K562 (cell line): Measurements from ENCODE around the gene JMJD1C. TPM values are rescaled to one million over a fixed set of nuclear protein-coding genes. Genes with fewer than 3 reads are reported as not detected.

ENCODE experiments used
- CBFB ChIP-seq: sonication (generic); formaldehyde crosslinking; IDR thresholded peaks from 2 replicates; pipeline ENCODE4 v1.4.0; 2020; ENCODE audit warnings: mild to moderate bottlenecking, missing genetic modification reagents
- CHD2 ChIP-seq: IDR thresholded peaks from 2 replicates; pipeline ENCODE4 v1.6.1; 2011; ENCODE audit warnings: low read depth, low read length
- EP300 ChIP-seq: IDR thresholded peaks from 2 replicates; pipeline ENCODE4 v1.6.1; 2012; ENCODE audit warnings: low read length, improper control_type of control experiment
- GATAD2A ChIP-seq: fragments of 450-650 bp; IDR thresholded peaks from 2 replicates; pipeline ENCODE4 v1.6.1; 2017
- HINFP ChIP-seq: fragments of 450-650 bp; conservative IDR thresholded peaks from 2 replicates; pipeline ENCODE4 v1.6.1; 2016; ENCODE audit warnings: missing genetic modification characterization, low read depth, mild to moderate bottlenecking, control low read depth, missing compliant biosample characterization
- HNRNPK ChIP-seq: fragments of 200-400 bp; formaldehyde crosslinking; IDR thresholded peaks from one replicate; pipeline ENCODE4 v1.6.1; 2018; ENCODE audit warnings: mild to moderate bottlenecking, low read depth, low read length; ENCODE audit not compliant: poor library complexity, severe bottlenecking
- MLX ChIP-seq, 2 experiments: fragments of 450-650 bp in 1 of 2; sonication (generic) in 1 of 2; formaldehyde crosslinking; conservative IDR thresholded peaks; 2 replicates each; pipeline versions ENCODE4 v1.4.0 to v1.8.1; 2020 to 2022; ENCODE audit warnings: mild to moderate bottlenecking in 1 of 2, missing genetic modification reagents in 1 of 2
- MYC ChIP-seq, 2 experiments: fragments of 250-450 bp in 1 of 2; sonication (Bioruptor Pico) in 1 of 2; IDR thresholded peaks; 2 replicates each; pipeline versions ENCODE4 v1.5.1 to v1.6.1; 2012 to 2021; ENCODE audit warnings: low read depth in 2 of 2, borderline replicate concordance in 1 of 2, improper control_type of control experiment in 1 of 2, low read length in 1 of 2, mild to moderate bottlenecking in 1 of 2, moderate library complexity in 1 of 2
- NR4A1 ChIP-seq, 2 experiments: fragments of 250-450 bp in 1 of 2; fragments of 450-650 bp in 1 of 2; sonication (Bioruptor Pico) in 1 of 2; IDR thresholded peaks; 2 replicates each; pipeline versions ENCODE4 v1.4.0 to v1.6.1; 2016 to 2020; ENCODE audit warnings: mild to moderate bottlenecking in 2 of 2, missing compliant biosample characterization in 1 of 2, missing genetic modification characterization in 1 of 2, moderate library complexity in 1 of 2
- PBX2 ChIP-seq, 2 experiments: IDR thresholded peaks in 1 of 2; conservative IDR thresholded peaks in 1 of 2; 2 replicates each; pipeline ENCODE4 v1.6.1; 2016; ENCODE audit warnings: low read depth in 2 of 2, mild to moderate bottlenecking in 1 of 2, missing compliant biosample characterization in 1 of 2, missing genetic modification characterization in 1 of 2, moderate library complexity in 1 of 2
- PKNOX1 ChIP-seq: fragments of 450-650 bp; IDR thresholded peaks from 2 replicates; pipeline ENCODE4 v1.6.1; 2016
- POLR2A ChIP-seq: fragments of 450-650 bp; conservative IDR thresholded peaks from 2 replicates; pipeline ENCODE4 v1.6.1; 2016
- RAD51 ChIP-seq: fragments of 450-650 bp; IDR thresholded peaks from 2 replicates; pipeline ENCODE4 v1.7.1; 2016; ENCODE audit warnings: low read depth, mild to moderate bottlenecking, borderline replicate concordance
- RCOR1 ChIP-seq, 2 experiments: IDR thresholded peaks; 2 replicates each; pipeline ENCODE4 v1.6.1; 2012; ENCODE audit warnings: low read depth in 2 of 2, low read length in 2 of 2, borderline replicate concordance in 1 of 2, improper control_type of control experiment in 1 of 2
- STAT5A ChIP-seq: IDR thresholded peaks from 2 replicates; pipeline ENCODE4 v1.6.1; 2012; ENCODE audit warnings: low read length, inconsistent platforms, borderline replicate concordance
- ZBTB9 ChIP-seq: fragments of 450-650 bp; formaldehyde crosslinking; IDR thresholded peaks from 2 replicates; pipeline ENCODE4 v1.4.0; 2020; ENCODE audit warnings: mild to moderate bottlenecking, moderate library complexity
- ZNF3 ChIP-seq: fragments of 250-450 bp; sonication (Bioruptor Pico); IDR thresholded peaks from 2 replicates; pipeline ENCODE4 v1.5.0; 2021; ENCODE audit warnings: mild to moderate bottlenecking, moderate library complexity
- ZNF785 ChIP-seq: fragments of 250-450 bp; sonication (Bioruptor Pico); IDR thresholded peaks from 2 replicates; pipeline ENCODE4 v1.4.0; 2020; ENCODE audit warnings: mild to moderate bottlenecking
- ZZZ3 ChIP-seq: fragments of 450-650 bp; IDR thresholded peaks from 2 replicates; pipeline ENCODE4 v1.6.1; 2016; ENCODE audit warnings: antibody characterized with exemption, mild to moderate bottlenecking, moderate library complexity
- polyA plus RNA-seq, 8 experiments: library from polyadenylated mRNA; depleted of rRNA in 4 of 8; stranded (reverse) in 5 of 8; unstranded in 3 of 8; fragments of >200 nt; fragmentation: Nextera tagmentation in 2 of 8; fragmentation: Illumina TruSeq in 1 of 8; extraction: Ambion mirVana in 2 of 8; extraction: Trizol in 1 of 8; gene quantifications; 2 replicates each; pipeline versions ENCODE4 v1.2.1 to v1.2.3, GENCODE V29; 2011 to 2014; ENCODE audit warnings: inconsistent platforms in 1 of 8, missing spikeins in 1 of 8
- total RNA-seq, 7 experiments: library from RNA; depleted of rRNA in 6 of 7; stranded (reverse); fragments of >200 nt in 6 of 7; fragmentation: Illumina TruSeq in 2 of 7; extraction: Trizol in 2 of 7; gene quantifications; 2 replicates each; pipeline versions ENCODE4 v1.2.1 to v1.2.3, GENCODE V29; 2011 to 2021; ENCODE audit warnings: low replicate concordance in 1 of 7

Gene JMJD1C
- total and polyA plus RNA-seq, 9 of the 15 experiments (the other 6 are each of a cell fraction or from before 2014, with no cell fraction given): 25.3 to 68.0 (median 47.2) TPM

- no peak for TF ChIP-seq CHD2
- TF ChIP-seq RCOR1 (IDR thresholded peaks at IDR 0.05; ENCODE audit: borderline replicate concordance in 1 of 2, low read depth in 2 of 2, low read length in 2 of 2): no peak
- no peak for TF ChIP-seq ZNF3 (CRISPR knock-in tag)
- TF ChIP-seq HNRNPK: no peak
- no peak for TF ChIP-seq ZBTB9 (CRISPR knock-in tag)
- TF ChIP-seq ZNF785 (CRISPR knock-in tag): no peak
- TF ChIP-seq PBX2 (CRISPR knock-in tag; IDR thresholded peaks at IDR 0.05; ENCODE audit: low read depth): no peak
- TF ChIP-seq PBX2 (tag; conservative IDR thresholded peaks at IDR 0.05; ENCODE audit: low read depth): peak; percentile 70
- 0 out of 4 replicates have a peak, but pooled peaks of 1 of the 2 experiments have one; percentile 73 for TF ChIP-seq MLX (CRISPR knock-in tag; conservative IDR thresholded peaks at IDR 0.05)
- TF ChIP-seq NR4A1 (CRISPR knock-in tag; IDR thresholded peaks at IDR 0.05): no peak
- TF ChIP-seq NR4A1 (tag; IDR thresholded peaks at IDR 0.05): no peak
- no peak for TF ChIP-seq POLR2A
- TF ChIP-seq CBFB (CRISPR knock-in tag): no peak
- peak; percentile 83 for TF ChIP-seq GATAD2A
- TF ChIP-seq PKNOX1: peak; percentile 81
- TF ChIP-seq STAT5A: no peak
- no peak for TF ChIP-seq ZZZ3
- TF ChIP-seq MYC (IDR thresholded peaks at IDR 0.05; ENCODE audit: low read depth, low read length): peak; percentile 34; the same call in 1 of the 2 replicates
- TF ChIP-seq MYC (CRISPR knock-in tag; IDR thresholded peaks at IDR 0.05; ENCODE audit: borderline replicate concordance, low read depth): no peak
- TF ChIP-seq HINFP (tag): 0 out of 2 replicates have a peak, but pooled peaks have one; percentile 23
- no peak for TF ChIP-seq EP300
- TF ChIP-seq RAD51: no peak
Measured at GRCh38 chr10:63464402-63465292, 1.1 kb downstream of the JMJD1C start (continued).
